ENCODE results near the gene ELOF1.
A peak's percentile ranks its signal among the peaks of the same experiment; 100 is the strongest.

DNA sequence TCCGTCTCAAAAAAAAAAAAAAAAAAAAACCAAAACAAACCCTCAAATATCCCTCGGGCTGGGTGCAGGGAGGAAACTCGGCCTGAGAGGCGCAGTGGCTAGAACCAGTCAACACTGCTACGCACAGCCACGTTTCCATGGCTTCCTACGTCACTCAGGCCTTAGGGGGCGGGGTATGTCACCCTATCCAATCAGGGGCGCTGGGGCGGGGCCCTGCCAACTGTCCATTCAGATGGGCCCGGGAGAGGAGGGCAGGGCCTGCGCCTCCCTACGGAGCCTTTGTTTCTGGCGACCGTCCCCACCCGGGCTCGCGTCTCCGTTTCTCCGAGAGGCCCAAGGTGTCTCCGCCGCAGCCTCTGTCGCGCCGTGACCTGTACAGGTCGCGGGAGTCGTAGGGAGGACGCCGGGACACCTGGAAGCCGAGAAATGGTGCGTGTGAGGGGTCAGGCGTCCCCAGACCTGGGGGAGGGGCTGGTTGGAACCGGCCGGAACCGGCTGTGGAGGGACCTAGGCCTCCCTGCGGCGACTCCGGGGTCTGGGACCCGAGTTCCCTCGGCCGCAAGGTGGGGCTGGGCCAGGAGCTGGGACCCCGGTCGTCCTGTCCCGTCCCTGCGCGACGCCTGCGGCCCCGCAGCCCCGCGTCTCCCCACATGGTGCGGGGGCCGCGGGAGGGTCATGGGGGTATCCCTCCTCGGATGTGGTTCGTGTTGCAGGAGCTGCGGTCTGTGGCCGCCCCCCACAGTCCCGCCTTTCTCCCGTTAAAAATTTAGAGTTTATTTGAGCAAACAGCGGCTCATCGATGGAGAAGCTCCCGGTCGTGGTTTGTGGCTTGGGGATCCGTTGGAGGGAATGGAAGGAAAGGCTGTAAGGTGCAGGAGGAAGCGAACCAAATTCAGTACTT lies 38.4 kb upstream of the ELOF1 start, which contains the start of gene ZNF627:
- no peak for TF ChIP-seq BHLHE40 (IDR thresholded peaks at IDR 0.05; ENCODE audit: borderline replicate concordance)
- TF ChIP-seq NFRKB (IDR thresholded peaks at IDR 0.05), result no peak
- TF ChIP-seq ZNF384 (IDR thresholded peaks at IDR 0.05), result peak; percentile 97
- TF ChIP-seq FOXM1 (IDR thresholded peaks at IDR 0.05; ENCODE audit: borderline replicate concordance), result no peak
- no peak for TF ChIP-seq CTBP1 (IDR thresholded peaks at IDR 0.05; ENCODE audit: borderline replicate concordance)
- TF ChIP-seq ARNT (IDR thresholded peaks at IDR 0.05), result no peak
- TF ChIP-seq FOXK2 (IDR thresholded peaks at IDR 0.05), result no peak
- no peak for TF ChIP-seq HDGF (IDR thresholded peaks at IDR 0.05; ENCODE audit: borderline replicate concordance)
- TF ChIP-seq SP1 (IDR thresholded peaks at IDR 0.05), result no peak
- TF ChIP-seq ELF4 (IDR thresholded peaks at IDR 0.05), result no peak
- TF ChIP-seq TARDBP (IDR thresholded peaks at IDR 0.05), result no peak
- TF ChIP-seq, protein P1, sequence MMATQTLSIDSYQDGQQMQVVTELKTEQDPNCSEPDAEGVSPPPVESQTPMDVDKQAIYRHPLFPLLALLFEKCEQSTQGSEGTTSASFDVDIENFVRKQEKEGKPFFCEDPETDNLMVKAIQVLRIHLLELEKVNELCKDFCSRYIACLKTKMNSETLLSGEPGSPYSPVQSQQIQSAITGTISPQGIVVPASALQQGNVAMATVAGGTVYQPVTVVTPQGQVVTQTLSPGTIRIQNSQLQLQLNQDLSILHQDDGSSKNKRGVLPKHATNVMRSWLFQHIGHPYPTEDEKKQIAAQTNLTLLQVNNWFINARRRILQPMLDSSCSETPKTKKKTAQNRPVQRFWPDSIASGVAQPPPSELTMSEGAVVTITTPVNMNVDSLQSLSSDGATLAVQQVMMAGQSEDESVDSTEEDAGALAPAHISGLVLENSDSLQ (IDR thresholded peaks at IDR 0.05), result peak; percentile 98
- no peak for TF ChIP-seq SUZ12 (IDR thresholded peaks at IDR 0.05)
- no peak; the same call in none of the 2 replicates for TF ChIP-seq L3MBTL2 (conservative IDR thresholded peaks at IDR 0.05)
